Stimulated activated CD4-positive, alpha-beta T cell treated with anti-CD3 and anti-CD28 coated beads, Interleukin-15, amount 100 ng/mL, for 24 hours (primary cell): Measurements from ENCODE around the gene SCLY.
A peak's percentile ranks its signal among the peaks of the same experiment; 100 is the strongest.
"Not testable (repeated sequence)": the region's sequence is repeated elsewhere in the genome, so short reads cannot be mapped to it uniquely, and the experiment has no call there.

Source experiments
- DNase-seq: peaks from one replicate; pipeline ENCODE4 v3.0.0-alpha.2; 2020

The SCLY gene

DNA sequence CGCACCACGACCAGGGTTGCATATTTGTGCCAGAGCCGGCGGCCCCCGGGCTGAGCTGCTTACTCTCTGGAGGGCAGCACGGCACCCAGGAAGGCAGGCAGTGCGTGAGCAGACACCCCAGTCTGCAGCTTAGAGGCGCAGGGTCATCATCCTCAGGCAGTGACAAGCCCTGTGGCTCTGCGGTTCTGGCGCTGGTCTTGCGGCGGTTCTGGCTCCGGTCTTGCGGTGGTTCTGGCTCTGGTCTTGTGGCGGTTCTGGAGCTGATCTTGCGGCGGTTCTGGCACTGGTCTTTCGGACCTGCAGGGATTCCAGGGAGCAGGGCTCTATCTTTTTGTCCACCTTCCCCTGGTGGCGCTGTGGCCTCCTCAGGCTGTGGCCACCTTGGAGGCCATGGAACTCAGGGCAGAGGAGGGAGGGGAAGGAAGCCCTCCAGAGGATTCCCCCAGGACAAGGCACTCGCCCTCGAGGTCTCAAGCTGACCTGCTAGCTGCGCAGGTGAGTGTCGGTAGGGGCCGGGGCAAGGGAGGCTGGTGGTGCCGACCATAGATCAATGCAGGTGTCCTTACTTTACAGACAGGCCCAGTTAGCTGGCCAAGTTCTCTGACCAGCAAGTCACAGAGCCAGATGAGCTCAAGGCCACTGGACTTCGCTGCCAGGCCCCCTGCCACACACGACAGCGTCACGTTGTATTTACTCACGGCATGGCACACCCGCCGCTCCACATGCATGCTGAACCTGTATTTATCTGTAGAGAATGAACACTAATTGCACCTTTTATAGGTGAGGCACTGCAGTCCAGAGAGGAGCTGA lies 54.3 kb downstream of the SCLY start:
- DNase-seq, result no peak

DNA sequence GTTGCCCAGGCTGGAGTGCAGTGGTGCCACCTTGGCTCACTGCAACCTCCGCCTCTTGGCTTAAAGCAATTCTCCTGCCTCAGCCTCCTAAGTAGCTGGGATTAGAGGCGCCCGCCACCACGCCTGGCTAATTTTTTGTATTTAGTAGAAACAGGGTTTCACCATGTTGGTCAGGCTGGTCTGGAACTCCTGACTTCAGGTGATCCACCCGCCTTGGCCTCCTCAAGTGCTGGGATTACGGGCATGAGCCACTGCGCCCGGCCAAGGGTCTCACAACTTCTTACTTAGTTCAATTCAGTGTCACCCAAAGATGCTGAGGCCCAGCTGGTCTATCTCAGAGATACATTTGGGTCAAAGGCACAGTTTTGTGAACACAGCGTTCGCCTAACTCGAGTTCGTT lies 54.9 kb downstream of the SCLY start:
- DNase-seq, result not testable (repeated sequence)

DNA sequence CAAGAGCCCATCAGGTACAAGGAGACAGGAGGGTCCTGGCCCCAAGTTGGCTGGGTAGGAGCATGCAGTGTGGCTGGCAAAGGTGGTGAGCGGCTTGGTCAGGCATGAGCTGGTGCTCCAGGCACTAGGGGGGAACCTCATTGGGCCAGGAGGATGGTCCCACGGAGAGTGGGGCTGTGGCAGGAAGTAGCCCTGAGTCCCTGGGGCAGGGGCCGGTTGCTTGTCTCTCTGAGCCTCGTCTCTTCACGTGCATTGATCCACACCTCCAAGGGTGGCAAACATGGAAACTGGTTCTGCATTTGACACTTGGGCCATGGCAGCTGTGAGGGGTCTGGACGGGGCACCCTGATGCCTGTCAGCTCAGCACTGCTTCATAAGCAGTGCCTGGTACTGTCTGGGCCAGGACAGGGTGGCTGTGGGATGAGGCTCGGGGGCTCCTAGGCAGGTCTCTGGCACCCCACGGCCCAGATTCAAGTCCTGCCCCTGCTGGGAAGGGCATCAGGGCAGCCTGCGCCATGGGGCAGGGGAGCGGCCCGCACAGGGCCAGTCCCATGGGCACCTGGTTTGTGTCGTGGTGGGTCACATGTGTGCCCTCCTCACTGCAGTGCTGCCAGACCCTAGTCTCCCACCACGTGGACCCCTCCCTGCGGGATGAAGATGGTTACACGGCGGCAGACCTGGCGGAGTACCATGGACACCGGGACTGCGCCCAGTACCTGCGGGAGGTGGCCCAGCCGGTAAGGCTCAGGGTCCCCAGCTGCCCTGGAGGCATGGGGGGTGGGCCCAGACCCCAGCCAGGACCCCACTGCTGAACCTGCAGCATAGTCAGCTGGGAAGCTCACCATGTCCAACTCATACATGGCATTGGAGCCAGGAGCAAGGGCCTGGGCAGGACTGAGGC lies 55.7 kb downstream of the SCLY start:
- no peak for DNase-seq

DNA sequence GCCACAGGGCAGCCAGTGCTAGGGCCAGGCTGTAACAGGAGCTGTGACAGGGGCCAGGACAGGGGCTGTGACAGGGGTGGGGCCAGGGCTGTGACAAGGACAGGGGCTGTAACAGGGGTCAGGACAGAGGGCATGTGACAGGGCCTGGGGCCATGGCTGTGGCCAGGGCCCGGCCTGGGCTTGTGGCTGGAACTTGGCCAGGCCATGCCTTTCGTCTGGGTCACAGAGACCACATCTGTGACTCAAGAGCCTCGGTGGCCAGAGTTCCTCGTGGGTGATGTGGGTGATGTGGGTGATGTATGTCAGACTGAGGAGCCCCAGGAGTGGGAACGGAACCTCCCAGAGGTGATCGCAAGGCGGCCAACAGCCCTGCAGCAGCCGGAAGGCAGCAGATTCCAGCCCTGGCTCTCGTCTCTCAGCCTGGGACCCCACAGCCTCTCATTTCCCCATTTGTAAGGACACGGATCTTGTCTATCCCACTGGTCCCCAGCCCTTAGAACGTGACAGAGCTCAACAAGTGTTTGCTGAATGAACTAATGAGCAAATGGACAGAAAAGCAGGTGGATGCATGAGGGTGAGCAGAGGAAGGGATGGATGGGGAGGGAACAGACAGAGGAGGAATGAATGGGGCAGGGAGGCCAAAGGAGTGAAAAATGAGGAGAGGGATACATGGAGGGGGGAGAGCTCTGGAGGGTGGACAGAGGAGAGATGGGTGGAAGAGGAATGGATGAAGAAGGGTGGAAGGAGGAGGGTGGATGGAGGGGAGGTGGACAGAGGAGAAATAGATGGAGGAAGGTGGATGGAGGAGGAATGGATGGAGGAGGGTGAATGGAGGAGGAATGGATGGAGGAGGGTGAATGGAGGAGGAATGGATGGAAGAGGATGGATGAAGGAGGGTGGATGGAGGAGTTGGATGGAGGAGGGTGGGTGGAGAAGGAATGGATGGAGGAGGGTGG lies 56.7 kb downstream of the SCLY start:
- no peak for DNase-seq

DNA sequence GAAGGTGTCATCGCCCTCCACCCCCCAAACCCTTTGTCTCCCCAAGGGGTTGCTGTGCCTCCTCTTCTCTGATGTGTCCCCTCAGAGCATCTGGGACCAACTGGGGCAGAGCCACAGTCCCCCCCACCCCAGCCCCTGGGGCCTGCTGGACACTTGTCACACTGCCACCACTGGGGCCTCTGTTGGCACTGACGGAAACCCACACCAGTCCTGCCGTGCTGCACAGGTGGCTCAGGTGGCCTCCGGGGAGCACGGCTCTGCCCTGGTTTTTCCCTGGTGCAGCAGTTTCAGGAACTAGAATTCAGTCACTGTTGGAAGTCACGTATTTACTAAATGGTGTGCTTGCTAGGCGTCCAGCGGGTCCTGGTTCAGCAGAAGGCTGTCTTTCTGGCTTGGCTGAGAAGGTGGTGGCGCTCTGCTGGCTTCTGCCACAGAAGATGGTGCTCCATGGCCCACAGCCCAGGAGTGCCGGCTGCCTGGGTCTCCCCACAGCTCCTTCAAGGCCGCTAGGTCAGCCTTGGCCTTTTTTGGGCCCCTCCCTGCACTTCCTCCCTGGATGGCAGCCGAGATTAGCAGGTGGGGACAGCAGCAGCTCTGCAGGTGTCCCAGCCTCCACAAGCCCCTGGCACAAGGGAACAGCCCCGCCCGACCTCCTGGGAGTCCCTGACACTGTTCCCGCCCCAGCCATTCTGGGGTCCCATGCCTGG lies 59.1 kb downstream of the SCLY start:
- no peak for DNase-seq

DNA sequence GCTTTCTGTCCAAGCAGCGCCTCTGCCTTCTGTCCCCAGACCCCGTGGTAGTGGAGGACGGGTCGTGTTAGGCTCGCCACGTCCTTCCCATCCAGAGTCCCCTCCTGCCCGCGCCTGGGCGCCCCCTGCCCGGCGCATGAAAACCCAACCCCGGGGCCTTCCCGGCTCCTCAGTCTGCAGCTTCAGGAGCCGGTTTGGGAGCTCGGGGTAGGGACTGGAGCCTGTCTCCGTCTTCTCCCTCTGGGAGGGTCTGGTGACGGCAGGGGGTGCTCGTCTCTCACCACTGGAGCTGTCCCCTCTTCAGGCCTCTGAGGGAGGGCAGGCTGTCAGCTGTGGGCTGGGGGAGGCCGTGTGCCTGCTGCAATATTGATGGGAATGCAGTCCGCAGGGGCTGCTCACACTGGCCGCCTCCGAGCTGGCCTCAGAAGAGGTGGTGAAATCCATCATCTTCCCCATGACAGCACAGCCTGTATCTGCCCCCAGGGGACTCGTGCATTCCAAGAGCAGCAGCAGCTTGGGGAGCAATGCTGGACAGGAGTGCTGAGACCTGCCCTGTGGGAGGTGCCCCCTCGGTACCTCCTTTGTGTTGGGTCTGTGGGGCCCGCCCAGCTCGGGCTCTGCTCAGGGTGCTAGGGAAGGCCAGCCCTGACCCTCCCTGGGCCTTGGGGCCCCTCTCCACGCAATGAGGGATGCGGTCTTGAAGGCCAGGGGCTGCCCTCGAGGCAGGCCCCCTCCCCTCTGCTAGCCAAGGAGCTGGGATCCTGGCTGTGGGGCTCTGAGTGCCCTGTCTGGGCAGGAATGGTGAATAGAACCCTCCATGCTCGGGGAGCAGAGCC lies 59.9 kb downstream of the SCLY start:
- DNase-seq, result no peak

DNA sequence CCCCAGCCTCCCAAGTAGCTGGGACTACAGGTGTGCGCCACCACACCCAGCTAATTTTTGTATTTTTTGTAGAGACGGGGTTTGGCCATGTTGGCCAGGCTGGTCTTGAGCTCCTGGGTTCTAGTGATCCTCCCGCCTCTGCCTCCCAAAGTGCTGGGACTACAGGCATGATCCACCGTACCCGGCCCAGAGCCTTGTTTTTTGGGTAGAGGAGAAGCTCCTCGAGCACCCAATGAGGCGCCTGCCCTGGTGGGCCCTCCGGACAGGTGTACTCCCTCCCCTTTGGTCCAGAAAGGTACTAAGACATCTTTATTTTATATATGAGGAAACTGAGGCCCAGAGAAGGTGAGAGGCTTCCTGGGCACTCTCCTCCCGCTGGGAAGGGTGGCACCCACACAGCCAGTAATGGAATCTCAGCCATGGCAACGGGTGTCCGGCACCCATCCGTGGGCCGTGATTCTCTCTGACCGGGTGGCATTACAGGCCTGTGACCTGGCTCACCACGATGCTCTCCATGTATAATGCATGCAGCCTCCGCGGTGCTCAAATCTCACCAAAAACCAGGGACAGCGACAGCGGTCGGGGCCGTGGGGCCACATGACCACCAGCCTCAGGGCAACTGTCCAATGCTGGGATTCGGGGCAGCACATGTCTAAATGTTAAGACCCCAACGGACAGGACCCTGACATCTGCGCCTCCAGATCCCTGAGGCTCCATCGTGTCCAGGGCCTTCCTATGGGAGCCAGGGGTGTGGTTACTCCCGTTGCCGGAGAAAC lies 60.9 kb downstream of the SCLY start:
- no peak for DNase-seq

DNA sequence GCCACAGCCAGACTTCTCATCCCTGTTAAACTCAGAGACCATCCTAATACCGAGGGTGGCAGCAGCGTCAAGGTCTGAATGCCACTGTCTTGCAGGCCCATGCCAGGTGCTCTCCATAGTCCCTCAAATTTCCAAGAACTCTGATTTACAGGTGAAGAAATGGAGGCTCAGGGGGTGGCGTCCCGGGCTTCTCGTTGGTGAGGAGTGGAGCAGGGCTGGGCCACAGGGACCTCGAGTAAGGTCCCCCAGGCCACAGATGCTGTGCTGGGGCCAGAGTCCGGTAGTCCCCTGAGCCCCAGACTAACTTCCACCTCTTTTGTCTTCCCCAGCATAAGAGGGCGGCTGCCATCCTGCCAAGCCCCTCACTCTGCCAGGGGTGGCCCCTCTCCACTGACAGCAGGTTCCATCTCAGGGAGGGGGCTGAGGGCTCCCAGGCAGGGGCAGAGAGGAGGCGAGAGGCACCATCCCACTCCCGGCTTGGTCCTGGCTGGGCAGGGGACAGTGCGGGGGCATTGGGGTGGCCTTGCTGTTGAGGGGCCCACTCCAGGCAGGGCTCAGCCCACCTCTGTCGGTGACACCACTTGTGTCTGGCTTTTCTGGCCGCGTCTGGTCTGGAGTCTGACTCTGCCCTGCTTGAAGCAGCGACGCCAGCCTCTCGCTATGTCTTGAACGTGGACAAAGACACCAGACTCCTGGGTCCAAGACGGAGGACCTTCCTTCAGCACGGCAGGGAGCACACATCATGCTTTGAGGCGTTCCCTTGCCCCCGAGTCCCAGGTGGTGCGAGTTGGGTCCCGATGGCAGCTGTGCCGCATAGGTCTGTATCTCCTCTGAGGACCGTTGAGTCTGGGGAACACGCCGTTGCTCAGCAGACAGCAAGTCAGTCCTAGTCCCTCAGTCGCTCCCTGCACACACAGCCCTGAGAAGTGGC lies 61.8 kb downstream of the SCLY start:
- no peak for DNase-seq

DNA sequence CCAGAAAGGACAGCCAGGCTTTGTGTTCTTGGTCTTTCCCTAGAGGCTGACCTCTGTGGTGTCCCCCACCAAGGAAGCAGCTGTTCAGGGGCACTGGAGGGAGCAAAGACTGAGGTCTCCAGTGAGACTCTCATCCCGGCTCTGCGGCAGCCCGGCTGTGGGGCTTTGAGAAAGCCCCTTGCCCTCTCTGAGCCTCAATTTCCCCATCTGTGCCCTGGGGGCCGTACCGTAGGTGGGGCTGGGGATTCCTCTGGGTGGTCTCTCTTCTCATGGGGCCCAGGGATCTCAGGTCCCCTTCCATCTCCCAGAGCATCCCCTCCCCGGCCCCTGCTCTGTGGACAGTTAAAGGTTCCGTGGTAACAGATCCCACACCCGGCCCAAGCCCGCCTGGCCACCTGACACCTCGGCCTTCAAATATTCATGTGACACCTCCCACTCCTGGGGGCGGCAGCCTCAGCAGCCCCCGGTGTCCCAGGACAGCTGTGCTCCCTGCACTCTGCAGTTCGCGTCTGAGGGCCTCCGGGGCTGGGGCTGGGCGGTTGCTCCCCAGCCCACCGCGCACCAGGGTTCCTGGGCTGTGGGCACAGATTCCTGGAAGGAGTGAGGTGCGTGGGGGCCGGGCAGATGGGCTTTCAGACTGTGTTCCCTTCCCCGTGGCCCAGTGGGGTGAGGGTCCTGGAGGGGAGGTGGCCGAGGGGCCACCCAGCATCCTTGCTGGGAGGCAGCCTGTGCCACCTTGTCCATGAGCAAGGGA lies 62.6 kb downstream of the SCLY start:
- no peak for DNase-seq

DNA sequence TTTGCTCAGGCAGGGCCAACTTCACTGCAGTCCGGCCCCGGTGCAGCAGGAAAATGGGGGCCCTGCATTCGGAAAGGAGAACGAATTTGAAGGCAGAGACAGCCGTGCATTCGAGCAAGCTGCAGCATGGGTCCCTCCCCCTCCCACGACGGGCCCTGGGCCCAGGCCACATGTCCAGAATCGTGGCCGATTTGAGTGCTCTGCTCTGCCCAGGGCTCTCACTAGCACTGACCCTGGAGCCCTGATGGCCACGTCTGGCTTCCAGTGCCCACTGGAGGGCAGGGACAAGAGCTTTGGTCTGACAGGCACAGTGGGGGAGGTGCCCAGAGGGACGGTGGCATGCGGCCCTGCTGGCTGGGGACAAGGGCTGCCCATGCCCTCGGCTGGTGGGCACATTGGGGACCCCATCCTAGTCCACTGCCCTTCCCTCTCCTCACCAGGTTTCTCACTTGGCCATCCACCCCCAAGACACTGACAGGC lies 63.2 kb downstream of the SCLY start:
- no peak for DNase-seq

DNA sequence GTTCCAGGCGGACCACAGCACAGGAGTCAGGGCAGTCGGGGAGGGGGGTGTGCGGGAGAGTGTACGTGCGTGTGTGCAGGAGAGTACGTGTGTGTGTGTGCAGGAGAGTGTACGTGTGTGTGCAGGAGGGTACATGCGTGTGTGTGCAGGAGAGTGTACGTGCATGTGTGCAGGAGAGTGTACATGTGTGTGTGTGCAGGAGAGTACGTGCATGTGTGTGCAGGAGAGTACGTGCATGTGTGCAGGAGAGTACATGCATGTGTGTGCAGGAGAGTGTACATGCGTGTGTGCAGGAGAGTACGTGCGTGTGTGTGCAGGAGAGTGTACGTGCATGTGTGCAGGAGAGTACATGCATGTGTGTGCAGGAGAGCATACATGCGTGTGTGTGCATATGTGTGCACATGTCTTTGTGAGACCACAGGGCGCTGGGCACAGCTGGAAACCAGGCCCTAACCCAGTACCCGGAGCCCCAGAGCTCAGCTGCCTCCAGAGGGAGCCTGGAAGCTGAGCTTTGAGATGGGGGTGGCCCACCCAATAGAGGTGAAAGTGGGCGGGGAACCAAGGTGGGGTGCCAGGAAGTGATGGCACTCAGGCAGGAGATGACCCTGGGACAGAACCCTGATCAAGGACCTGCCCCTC lies 63.8 kb downstream of the SCLY start:
- no peak for DNase-seq

DNA sequence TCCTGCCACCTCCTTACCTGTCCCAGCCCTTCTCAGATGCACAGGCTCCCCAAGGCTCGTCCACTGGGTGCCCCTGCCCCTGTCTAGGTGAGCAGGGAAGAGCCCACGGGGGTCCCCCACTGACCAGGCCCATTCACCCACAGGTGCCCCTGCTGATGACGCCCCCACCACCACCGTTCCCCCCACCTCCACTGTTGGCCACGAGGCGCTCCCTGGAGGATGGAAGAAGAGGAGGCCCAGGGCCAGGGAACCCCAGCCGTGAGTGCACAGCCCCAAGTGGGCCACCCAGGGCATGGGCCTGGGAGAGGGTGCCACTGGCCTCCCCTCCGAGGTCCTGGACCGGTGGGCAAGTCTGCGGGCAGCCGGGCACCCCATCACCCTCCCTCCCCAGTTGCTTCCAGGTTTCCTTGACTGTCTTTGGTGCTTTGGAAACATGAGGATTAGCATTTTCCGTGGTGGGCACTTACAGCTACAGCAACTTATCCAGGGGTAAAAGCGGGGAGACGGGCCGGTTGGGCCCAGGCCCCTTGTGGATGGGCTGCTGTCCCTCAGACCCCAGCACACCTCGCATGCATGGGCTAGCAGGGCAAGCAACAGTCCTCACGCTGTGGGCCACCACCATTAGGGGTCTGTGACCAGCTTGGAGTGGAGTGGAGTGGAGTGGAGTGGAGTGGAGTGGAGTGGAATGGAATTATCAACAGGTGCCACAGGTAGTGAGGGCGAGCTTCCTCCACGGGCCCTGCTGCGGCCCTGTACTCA lies 64.5 kb downstream of the SCLY start:
- no peak for DNase-seq

DNA sequence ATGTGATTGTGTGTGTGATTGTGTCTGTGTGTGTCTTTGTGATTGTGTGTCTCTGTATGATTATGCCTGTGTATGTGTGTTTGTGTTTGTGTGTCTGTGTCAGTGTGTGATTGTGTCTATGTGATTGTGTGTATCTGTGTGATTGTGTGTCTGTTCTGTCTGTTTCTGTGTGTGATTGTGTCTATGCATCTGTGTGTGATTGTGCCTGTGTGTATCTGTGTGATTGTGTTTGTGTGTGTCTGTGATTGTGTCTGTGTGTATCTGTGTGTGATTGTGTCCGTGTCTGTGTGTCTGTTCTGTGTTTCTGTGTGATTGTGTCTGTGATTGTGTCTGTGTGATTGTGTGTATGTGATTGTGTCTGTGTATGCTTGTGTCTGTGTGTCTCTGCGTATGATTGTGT lies 65.5 kb downstream of the SCLY start:
- no peak for DNase-seq

DNA sequence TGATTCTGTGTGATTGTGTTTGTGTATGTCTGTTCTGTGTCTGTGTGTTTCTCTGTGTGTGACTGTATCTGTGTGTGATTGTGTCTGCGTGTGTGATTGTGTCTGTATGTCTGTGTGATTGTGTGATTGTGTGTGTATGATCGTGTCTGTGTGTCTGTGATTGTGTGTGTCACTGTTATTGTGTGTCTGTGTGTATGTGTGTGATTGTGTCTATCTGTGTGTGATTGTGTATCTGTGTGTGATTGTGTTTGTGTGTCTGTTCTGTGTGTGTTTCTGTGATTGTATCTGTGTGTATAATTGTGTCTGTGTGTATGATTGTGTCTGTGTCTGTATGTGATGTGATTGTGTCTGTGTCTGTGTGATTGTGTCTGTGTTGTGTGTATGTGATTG lies 66.0 kb downstream of the SCLY start:
- DNase-seq, result no peak

DNA sequence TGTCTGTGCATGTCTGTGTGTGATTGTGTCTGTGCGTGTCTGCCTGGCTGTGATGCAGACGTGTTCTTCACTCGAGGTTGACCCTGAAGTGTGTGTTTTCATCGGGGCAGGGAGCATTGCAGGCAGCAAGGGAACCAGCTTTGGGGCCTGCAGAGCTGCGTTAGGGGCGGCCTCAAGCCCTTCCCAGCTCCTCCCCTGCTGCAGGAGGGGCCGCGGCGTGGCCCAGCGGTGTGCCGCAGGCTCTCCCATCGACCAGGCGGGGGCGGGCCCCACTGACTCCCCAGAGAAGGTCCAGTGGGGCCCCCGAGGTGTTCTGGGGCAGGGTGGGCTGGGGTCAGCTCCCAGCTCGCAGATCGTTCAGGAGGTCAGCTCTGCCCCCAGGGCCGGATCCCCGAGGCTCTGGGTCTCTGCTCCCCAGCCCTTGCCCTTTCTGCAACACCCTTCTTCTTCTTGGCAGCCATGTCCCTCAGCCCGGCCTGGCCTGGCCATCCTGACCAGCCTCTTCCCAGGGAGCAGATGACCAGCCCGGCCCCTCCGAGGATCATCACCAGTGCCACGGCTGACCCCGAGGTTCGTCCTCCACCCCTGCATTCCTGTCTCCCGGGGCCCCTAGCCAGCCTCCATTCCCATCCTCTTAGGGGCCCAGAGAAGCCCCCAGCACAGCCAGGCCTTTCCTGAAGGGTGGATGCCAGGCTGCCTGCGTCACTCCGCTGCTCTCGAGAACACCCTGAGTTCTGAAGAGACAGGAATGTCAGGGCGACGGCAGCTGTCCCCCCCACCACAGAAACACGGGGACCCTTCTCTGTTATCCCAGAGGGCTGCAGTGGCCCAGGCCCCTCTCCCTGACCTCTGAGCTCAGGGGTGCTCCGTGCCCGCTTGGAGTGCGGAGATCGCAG lies 66.6 kb downstream of the SCLY start:
- peak; percentile 24 for DNase-seq

DNA sequence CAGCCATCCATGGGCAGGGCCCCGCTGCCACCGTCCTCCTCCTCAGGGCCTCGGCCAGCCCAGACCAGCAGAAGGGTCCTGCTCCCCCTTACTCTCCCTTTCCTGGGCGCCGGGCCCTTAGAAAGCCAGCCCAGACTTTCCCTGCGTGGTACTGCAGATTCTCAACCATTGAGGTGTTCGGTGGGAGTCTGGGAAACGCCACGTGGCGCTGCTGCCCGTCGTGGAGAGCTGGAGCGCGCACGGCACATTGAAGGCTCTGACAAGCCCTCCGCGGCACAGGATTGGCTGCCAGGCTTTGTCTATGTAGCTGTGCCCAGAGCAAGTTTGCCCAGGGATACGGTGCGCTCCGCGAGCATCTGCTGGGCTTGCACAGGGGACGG lies 67.2 kb downstream of the SCLY start:
- DNase-seq, result no peak
